GM19328 (cell line): ENCODE results near the gene TRIO.
"Not testable (repeated sequence)": the region's sequence is repeated elsewhere in the genome, so short reads cannot be mapped to it uniquely, and the experiment has no call there.

ENCODE experiments used
- ATAC-seq: cut with Tn5 transposase; IDR thresholded peaks from one replicate; pipeline ENCODE4 v1.9.1; 2021; ENCODE audit warnings: mild to moderate bottlenecking, moderate library complexity; ENCODE audit not compliant: unreplicated experiment

Gene TRIO

GRCh38 chr5:14420101-14420811 lies 277.1 kb downstream of the TRIO start:
- no peak for ATAC-seq

- no peak for ATAC-seq
These were observed 278.7 kb downstream of the TRIO start for GRCh38 chr5:14421851-14422250.

- no peak for ATAC-seq
These were observed 281.0 kb downstream of the TRIO start for GRCh38 chr5:14424011-14424685.

GRCh38 chr5:14425559-14425958 lies 282.4 kb downstream of the TRIO start:
- no peak for ATAC-seq

GRCh38 chr5:14426521-14426920 lies 283.4 kb downstream of the TRIO start:
- ATAC-seq = no peak

- no peak for ATAC-seq
These were observed 285.4 kb downstream of the TRIO start for GRCh38 chr5:14428302-14429081.

- no peak for ATAC-seq
These were observed 286.2 kb downstream of the TRIO start for GRCh38 chr5:14429101-14430050.

- ATAC-seq = no peak
These were observed 288.4 kb downstream of the TRIO start for GRCh38 chr5:14431534-14431933.

- no peak for ATAC-seq
These were observed 289.9 kb downstream of the TRIO start for GRCh38 chr5:14432931-14433589.

GRCh38 chr5:14435481-14435880 lies 292.3 kb downstream of the TRIO start:
- no peak for ATAC-seq

GRCh38 chr5:14436122-14436521 lies 293.0 kb downstream of the TRIO start:
- ATAC-seq = not testable (repeated sequence)

GRCh38 chr5:14436801-14437542 lies 293.8 kb downstream of the TRIO start:
- no peak for ATAC-seq

- ATAC-seq = no peak
These were observed 295.1 kb downstream of the TRIO start for GRCh38 chr5:14438195-14438606.

- ATAC-seq = no peak
These were observed 296.1 kb downstream of the TRIO start for GRCh38 chr5:14439087-14439871.

GRCh38 chr5:14440223-14440581 lies 297.1 kb downstream of the TRIO start:
- ATAC-seq = no peak

GRCh38 chr5:14440582-14441431 lies 297.7 kb downstream of the TRIO start:
- ATAC-seq = no peak

GRCh38 chr5:14441641-14442040 lies 298.5 kb downstream of the TRIO start:
- ATAC-seq = no peak

- ATAC-seq = no peak
These were observed 299.4 kb downstream of the TRIO start for GRCh38 chr5:14442536-14442935.
